SK-N-SH treated with all-trans-retinoic acid at 6 μM for 48 hours (cell line): ENCODE results near the gene PIF1.

Experiments used
- ATAC-seq: fragments of 200-7000 bp; cut with Tn5 transposase; 3 replicates; pipeline ENCODE4 v1.9.1; 2020; ENCODE audit warnings: mild to moderate bottlenecking, moderate library complexity
- ARNTL ChIP-seq: fragments of 450-650 bp; formaldehyde crosslinking; IDR thresholded peaks from 2 replicates; pipeline ENCODE4 v1.5.0; 2020; ENCODE audit warnings: low read depth, mild to moderate bottlenecking, moderate library complexity, borderline replicate concordance
- BACH2 ChIP-seq: fragments of 250-450 bp; sonication (Bioruptor Pico); IDR thresholded peaks from 2 replicates; pipeline ENCODE4 v1.9.0; 2021; ENCODE audit warnings: mild to moderate bottlenecking, borderline replicate concordance
- CSDC2 ChIP-seq: fragments of 250-450 bp; sonication (Bioruptor Pico); IDR thresholded peaks from 2 replicates; pipeline ENCODE4 v1.5.0; 2020; ENCODE audit warnings: mild to moderate bottlenecking, moderate library complexity
- ESRRG ChIP-seq: fragments of 250-450 bp; sonication (Bioruptor Pico); IDR thresholded peaks from 2 replicates; pipeline ENCODE4 v1.6.1; 2021; ENCODE audit warnings: mild to moderate bottlenecking
- GLIS3 ChIP-seq: fragments of 250-450 bp; sonication (Bioruptor Pico); IDR thresholded peaks from 2 replicates; pipeline ENCODE4 v1.5.0; 2020; ENCODE audit warnings: mild to moderate bottlenecking, moderate library complexity
- ISL1 ChIP-seq: fragments of 250-450 bp; sonication (Bioruptor Pico); IDR thresholded peaks from 2 replicates; pipeline ENCODE4 v2.1.2; 2022; ENCODE audit warnings: mild to moderate bottlenecking, moderate library complexity
- OSR1 ChIP-seq: fragments of 250-450 bp; sonication (Bioruptor Pico); IDR thresholded peaks from 2 replicates; pipeline ENCODE4 v1.8.0; 2022; ENCODE audit warnings: moderate library complexity, mild to moderate bottlenecking, inconsistent platforms
- PPARA ChIP-seq: fragments of 250-450 bp; sonication (Bioruptor Pico); IDR thresholded peaks from 2 replicates; pipeline ENCODE4 v1.5.0; 2020; ENCODE audit warnings: mild to moderate bottlenecking, borderline replicate concordance
- RARB ChIP-seq: fragments of 250-450 bp; sonication (Bioruptor Pico); IDR thresholded peaks from 2 replicates; pipeline ENCODE4 v1.8.0; 2021; ENCODE audit warnings: mild to moderate bottlenecking, moderate library complexity
- SNAI2 ChIP-seq: fragments of 250-450 bp; sonication (Bioruptor Pico); IDR thresholded peaks from 2 replicates; pipeline ENCODE4 v1.5.0; 2020; ENCODE audit warnings: mild to moderate bottlenecking, moderate library complexity
- TCF4 ChIP-seq: fragments of 250-450 bp; sonication (Bioruptor Pico); IDR thresholded peaks from 2 replicates; pipeline ENCODE4 v1.8.0; 2021; ENCODE audit warnings: mild to moderate bottlenecking, moderate library complexity, borderline replicate concordance
- TOX ChIP-seq: fragments of 250-450 bp; sonication (Bioruptor Pico); IDR thresholded peaks from 2 replicates; pipeline ENCODE4 v1.8.0; 2021; ENCODE audit warnings: mild to moderate bottlenecking, moderate library complexity, borderline replicate concordance
- ZFP3 ChIP-seq: fragments of 250-450 bp; sonication (Bioruptor Pico); IDR thresholded peaks from 2 replicates; pipeline ENCODE4 v1.5.0; 2020; ENCODE audit warnings: mild to moderate bottlenecking, moderate library complexity
- ZFP30 ChIP-seq: fragments of 450-650 bp; formaldehyde crosslinking; IDR thresholded peaks from 2 replicates; pipeline ENCODE4 v1.5.0; 2022; ENCODE audit warnings: mild to moderate bottlenecking, moderate library complexity
- ZNF70 ChIP-seq: fragments of 450-650 bp; formaldehyde crosslinking; IDR thresholded peaks from 2 replicates; pipeline ENCODE4 v1.5.0; 2020; ENCODE audit warnings: mild to moderate bottlenecking, moderate library complexity
- ZNF8 ChIP-seq: fragments of 450-650 bp; formaldehyde crosslinking; IDR thresholded peaks from 2 replicates; pipeline ENCODE4 v1.5.0; 2020; ENCODE audit warnings: mild to moderate bottlenecking, moderate library complexity
- TF ChIP-seq, protein P1 (sequence below): fragments of 250-450 bp; sonication (Bioruptor Pico); IDR thresholded peaks from 2 replicates; pipeline ENCODE4 v1.5.0; 2020; ENCODE audit warnings: mild to moderate bottlenecking, moderate library complexity
- TF ChIP-seq, protein P2 (sequence below): fragments of 250-450 bp; sonication (Bioruptor Pico); IDR thresholded peaks from 2 replicates; pipeline ENCODE4 v1.5.1; 2020; ENCODE audit warnings: low read depth, mild to moderate bottlenecking, moderate library complexity
- TF ChIP-seq, protein P3 (sequence below): fragments of 250-450 bp; sonication (Bioruptor Pico); IDR thresholded peaks from 2 replicates; pipeline ENCODE4 v1.5.1; 2021; ENCODE audit warnings: mild to moderate bottlenecking, moderate library complexity
- TF ChIP-seq, protein P4 (sequence below): fragments of 250-450 bp; sonication (Bioruptor Pico); IDR thresholded peaks from 2 replicates; pipeline ENCODE4 v1.8.0; 2021; ENCODE audit warnings: low read depth, mild to moderate bottlenecking, moderate library complexity, borderline replicate concordance
- TF ChIP-seq, protein P5 (sequence below): fragments of 250-450 bp; sonication (Bioruptor Pico); IDR thresholded peaks from 2 replicates; pipeline ENCODE4 v1.8.0; 2020; ENCODE audit warnings: mild to moderate bottlenecking, moderate library complexity, borderline replicate concordance

Gene PIF1

DNA sequence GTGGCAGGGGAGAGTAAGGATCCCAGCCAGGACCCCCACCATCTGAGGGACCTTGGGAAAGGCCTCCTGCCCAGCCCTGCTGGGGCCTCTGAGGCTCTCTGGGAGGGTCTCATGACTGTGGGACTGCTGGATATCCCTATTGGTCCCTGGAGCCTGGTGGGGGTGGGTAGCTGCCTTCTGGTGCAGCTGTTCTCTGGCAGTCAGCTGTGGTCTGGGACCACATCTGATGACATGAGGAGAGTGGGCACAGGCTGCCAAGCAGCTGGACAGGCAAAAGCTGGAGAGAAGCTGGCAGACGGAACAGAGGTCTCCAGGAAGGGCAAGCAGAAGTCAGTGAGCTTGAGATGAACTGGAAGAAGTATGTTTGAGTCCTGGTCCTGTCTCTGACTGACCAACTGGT, 38.6 kb upstream of the PIF1 start:
- no peak for ATAC-seq
- TF ChIP-seq ESRRG (CRISPR knock-in tag): no peak
- no peak for TF ChIP-seq TOX (CRISPR knock-in tag)
- TF ChIP-seq, protein P1, sequence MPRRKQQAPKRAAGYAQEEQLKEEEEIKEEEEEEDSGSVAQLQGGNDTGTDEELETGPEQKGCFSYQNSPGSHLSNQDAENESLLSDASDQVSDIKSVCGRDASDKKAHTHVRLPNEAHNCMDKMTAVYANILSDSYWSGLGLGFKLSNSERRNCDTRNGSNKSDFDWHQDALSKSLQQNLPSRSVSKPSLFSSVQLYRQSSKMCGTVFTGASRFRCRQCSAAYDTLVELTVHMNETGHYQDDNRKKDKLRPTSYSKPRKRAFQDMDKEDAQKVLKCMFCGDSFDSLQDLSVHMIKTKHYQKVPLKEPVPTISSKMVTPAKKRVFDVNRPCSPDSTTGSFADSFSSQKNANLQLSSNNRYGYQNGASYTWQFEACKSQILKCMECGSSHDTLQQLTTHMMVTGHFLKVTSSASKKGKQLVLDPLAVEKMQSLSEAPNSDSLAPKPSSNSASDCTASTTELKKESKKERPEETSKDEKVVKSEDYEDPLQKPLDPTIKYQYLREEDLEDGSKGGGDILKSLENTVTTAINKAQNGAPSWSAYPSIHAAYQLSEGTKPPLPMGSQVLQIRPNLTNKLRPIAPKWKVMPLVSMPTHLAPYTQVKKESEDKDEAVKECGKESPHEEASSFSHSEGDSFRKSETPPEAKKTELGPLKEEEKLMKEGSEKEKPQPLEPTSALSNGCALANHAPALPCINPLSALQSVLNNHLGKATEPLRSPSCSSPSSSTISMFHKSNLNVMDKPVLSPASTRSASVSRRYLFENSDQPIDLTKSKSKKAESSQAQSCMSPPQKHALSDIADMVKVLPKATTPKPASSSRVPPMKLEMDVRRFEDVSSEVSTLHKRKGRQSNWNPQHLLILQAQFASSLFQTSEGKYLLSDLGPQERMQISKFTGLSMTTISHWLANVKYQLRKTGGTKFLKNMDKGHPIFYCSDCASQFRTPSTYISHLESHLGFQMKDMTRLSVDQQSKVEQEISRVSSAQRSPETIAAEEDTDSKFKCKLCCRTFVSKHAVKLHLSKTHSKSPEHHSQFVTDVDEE: no peak
- no peak for TF ChIP-seq ZFP30 (CRISPR knock-in tag)
- TF ChIP-seq ZNF70 (CRISPR knock-in tag): no peak
- TF ChIP-seq, protein P2, sequence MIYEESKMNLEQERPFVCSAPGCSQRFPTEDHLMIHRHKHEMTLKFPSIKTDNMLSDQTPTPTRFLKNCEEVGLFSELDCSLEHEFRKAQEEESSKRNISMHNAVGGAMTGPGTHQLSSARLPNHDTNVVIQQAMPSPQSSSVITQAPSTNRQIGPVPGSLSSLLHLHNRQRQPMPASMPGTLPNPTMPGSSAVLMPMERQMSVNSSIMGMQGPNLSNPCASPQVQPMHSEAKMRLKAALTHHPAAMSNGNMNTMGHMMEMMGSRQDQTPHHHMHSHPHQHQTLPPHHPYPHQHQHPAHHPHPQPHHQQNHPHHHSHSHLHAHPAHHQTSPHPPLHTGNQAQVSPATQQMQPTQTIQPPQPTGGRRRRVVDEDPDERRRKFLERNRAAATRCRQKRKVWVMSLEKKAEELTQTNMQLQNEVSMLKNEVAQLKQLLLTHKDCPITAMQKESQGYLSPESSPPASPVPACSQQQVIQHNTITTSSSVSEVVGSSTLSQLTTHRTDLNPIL (CRISPR knock-in tag): no peak
- no peak for TF ChIP-seq ZFP3 (CRISPR knock-in tag)
- TF ChIP-seq, all 23 proteins: peak for 0

DNA sequence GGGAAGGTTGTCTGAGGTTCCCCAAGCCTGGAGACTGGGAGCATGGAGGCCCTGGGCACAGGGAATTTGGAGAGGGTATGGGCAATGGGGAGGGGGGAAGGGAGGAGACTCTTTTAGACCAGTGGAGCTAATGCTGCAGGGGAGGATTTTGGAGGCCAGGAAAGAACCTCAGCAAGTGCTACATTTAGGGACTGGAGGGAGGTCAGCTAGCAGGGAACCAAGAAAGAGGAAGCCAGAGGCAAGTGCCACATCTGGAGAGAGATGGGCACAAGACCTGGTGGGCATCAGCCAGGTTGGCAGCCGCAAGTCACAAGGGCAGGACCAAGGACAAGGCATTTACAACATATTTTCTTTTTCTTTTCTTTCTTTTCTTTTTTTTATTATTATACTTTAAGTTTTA, 37.0 kb upstream of the PIF1 start:
- no peak for ATAC-seq
- TF ChIP-seq RARB (CRISPR knock-in tag) (no peak), SNAI2 (CRISPR knock-in tag) (no peak), TCF4 (CRISPR knock-in tag) (no peak), BACH2 (CRISPR knock-in tag) (no peak), ISL1 (no peak), ZNF8 (CRISPR knock-in tag) (no peak), OSR1 (CRISPR knock-in tag) (no peak), ARNTL (CRISPR knock-in tag) (no peak), PPARA (CRISPR knock-in tag) (no peak), CSDC2 (CRISPR knock-in tag) (no peak), GLIS3 (CRISPR knock-in tag) (no peak), ESRRG (CRISPR knock-in tag) (no peak), ZNF70 (CRISPR knock-in tag) (no peak)
- TF ChIP-seq, protein P3, sequence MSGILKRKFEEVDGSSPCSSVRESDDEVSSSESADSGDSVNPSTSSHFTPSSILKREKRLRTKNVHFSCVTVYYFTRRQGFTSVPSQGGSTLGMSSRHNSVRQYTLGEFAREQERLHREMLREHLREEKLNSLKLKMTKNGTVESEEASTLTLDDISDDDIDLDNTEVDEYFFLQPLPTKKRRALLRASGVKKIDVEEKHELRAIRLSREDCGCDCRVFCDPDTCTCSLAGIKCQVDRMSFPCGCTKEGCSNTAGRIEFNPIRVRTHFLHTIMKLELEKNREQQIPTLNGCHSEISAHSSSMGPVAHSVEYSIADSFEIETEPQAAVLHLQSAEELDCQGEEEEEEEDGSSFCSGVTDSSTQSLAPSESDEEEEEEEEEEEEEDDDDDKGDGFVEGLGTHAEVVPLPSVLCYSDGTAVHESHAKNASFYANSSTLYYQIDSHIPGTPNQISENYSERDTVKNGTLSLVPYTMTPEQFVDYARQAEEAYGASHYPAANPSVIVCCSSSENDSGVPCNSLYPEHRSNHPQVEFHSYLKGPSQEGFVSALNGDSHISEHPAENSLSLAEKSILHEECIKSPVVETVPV (CRISPR knock-in tag): no peak
- TF ChIP-seq, protein P4, sequence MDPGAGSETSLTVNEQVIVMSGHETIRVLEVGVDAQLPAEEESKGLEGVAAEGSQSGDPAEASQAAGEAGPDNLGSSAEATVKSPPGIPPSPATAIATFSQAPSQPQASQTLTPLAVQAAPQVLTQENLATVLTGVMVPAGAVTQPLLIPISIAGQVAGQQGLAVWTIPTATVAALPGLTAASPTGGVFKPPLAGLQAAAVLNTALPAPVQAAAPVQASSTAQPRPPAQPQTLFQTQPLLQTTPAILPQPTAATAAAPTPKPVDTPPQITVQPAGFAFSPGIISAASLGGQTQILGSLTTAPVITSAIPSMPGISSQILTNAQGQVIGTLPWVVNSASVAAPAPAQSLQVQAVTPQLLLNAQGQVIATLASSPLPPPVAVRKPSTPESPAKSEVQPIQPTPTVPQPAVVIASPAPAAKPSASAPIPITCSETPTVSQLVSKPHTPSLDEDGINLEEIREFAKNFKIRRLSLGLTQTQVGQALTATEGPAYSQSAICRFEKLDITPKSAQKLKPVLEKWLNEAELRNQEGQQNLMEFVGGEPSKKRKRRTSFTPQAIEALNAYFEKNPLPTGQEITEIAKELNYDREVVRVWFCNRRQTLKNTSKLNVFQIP (CRISPR knock-in tag): no peak
- TF ChIP-seq, protein P2 (CRISPR knock-in tag): no peak
- TF ChIP-seq, protein P5, sequence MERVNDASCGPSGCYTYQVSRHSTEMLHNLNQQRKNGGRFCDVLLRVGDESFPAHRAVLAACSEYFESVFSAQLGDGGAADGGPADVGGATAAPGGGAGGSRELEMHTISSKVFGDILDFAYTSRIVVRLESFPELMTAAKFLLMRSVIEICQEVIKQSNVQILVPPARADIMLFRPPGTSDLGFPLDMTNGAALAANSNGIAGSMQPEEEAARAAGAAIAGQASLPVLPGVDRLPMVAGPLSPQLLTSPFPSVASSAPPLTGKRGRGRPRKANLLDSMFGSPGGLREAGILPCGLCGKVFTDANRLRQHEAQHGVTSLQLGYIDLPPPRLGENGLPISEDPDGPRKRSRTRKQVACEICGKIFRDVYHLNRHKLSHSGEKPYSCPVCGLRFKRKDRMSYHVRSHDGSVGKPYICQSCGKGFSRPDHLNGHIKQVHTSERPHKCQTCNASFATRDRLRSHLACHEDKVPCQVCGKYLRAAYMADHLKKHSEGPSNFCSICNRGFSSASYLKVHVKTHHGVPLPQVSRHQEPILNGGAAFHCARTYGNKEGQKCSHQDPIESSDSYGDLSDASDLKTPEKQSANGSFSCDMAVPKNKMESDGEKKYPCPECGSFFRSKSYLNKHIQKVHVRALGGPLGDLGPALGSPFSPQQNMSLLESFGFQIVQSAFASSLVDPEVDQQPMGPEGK (CRISPR knock-in tag): no peak

DNA sequence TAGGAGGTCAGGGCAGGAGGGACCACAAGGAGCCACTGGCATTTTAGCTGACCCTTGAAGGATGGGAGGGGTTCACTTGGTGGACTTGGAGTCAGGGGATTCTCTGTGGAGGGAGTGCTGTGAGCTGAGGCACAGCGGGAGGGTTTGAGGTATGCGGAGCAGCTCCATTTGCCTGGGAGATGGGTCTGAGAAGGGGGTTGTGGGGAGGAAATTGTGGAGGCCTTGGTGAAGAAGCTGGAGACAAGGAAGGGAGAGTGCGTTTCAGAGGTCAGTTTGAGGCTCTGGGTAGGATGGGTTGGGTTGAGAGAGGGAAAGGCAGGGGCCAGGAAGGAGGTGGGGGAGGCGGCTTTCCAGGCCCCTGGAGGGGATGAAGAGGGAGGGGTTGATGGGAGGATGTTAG, 36.5 kb upstream of the PIF1 start:
- no peak for ATAC-seq
- TF ChIP-seq TOX (CRISPR knock-in tag) (no peak), ZFP3 (CRISPR knock-in tag) (no peak), RARB (CRISPR knock-in tag) (no peak)
- TF ChIP-seq, protein P5 (CRISPR knock-in tag): no peak
